CD4-positive, alpha-beta T cell treated with Interleukin-4 for 1 hour (primary cell): ENCODE measurements around the gene ZNF687.

ENCODE experiments used
- DNase-seq, 2 donors: peaks; one replicate each; pipeline ENCODE4 v3.0.0-alpha.2; 2020 to 2022

The ZNF687 gene

GRCh38 chr1:151281969-151282882, at the start of gene ZNF687:
Gene ZNF687 (plus strand): TSS chr1:151282299. CDS start chr1:151286292, 3,993 bp downstream.
- DNase-seq = peak; percentile 99 to 100

- DNase-seq = no peak
These were observed 46.9 kb upstream of the ZNF687 start for GRCh38 chr1:151235235-151235634.

- DNase-seq = no peak
These were observed 44.2 kb upstream of the ZNF687 start for GRCh38 chr1:151237678-151238466.

GRCh38 chr1:151238467-151238739, 43.7 kb upstream of the ZNF687 start:
- DNase-seq = no peak

- no peak for DNase-seq
These were observed 39.7 kb upstream of the ZNF687 start for GRCh38 chr1:151242442-151242841.

- DNase-seq = no peak
These were observed 38.3 kb upstream of the ZNF687 start for GRCh38 chr1:151243683-151244216.

GRCh38 chr1:151246786-151247185, 35.3 kb upstream of the ZNF687 start:
- no peak for DNase-seq

- DNase-seq = peak; percentile 80 to 82
These were observed 30.2 kb upstream of the ZNF687 start for GRCh38 chr1:151251656-151252470.

GRCh38 chr1:151254217-151255213, 27.6 kb upstream of the ZNF687 start, which contains the start of gene PSMD4:
Gene PSMD4 (plus strand): TSS chr1:151254734. CDS start chr1:151254783, 49 bp downstream.
- peak; percentile 97 for DNase-seq

GRCh38 chr1:151255381-151255780, 26.7 kb upstream of the ZNF687 start:
- DNase-seq = peak in 1 of 2 donors; percentile 5

- no peak for DNase-seq
These were observed 22.7 kb upstream of the ZNF687 start for GRCh38 chr1:151259351-151259750.

GRCh38 chr1:151265446-151266236, 16.5 kb upstream of the ZNF687 start:
- no peak for DNase-seq

- no peak for DNase-seq
These were observed 15.8 kb upstream of the ZNF687 start for GRCh38 chr1:151266315-151266714.

- DNase-seq = no peak
These were observed 15.3 kb upstream of the ZNF687 start for GRCh38 chr1:151266821-151267220.

- no peak for DNase-seq
These were observed 14.3 kb upstream of the ZNF687 start for GRCh38 chr1:151267760-151268159.

- DNase-seq = no peak
These were observed 8.1 kb upstream of the ZNF687 start for GRCh38 chr1:151273924-151274466.

- peak in 1 of 2 donors; percentile 44 for DNase-seq
These were observed 6.8 kb upstream of the ZNF687 start for GRCh38 chr1:151275341-151275740.

GRCh38 chr1:151277249-151277648, 4.8 kb upstream of the ZNF687 start:
- peak; percentile 26 to 52 for DNase-seq

- peak; percentile 94 to 97 for DNase-seq
These were observed 702 bp upstream of the ZNF687 start for GRCh38 chr1:151281225-151281968.
